Activated CD8-positive, alpha-beta memory T cell treated with anti-CD3 and anti-CD28 coated beads, Interleukin-2, amount 50 U/mL, for 1 hour (primary cell): ENCODE results near the gene DIS3L2.

Source experiments
- DNase-seq: peaks from one replicate; pipeline ENCODE4 v3.0.0-alpha.2; 2020; ENCODE audit errors: extremely low read depth

DIS3L2 gene

GRCh38 chr2:232264081-232264480, 302.6 kb downstream of the DIS3L2 start:
- no peak for DNase-seq

GRCh38 chr2:232265329-232265728, 303.8 kb downstream of the DIS3L2 start:
- no peak for DNase-seq

DNA sequence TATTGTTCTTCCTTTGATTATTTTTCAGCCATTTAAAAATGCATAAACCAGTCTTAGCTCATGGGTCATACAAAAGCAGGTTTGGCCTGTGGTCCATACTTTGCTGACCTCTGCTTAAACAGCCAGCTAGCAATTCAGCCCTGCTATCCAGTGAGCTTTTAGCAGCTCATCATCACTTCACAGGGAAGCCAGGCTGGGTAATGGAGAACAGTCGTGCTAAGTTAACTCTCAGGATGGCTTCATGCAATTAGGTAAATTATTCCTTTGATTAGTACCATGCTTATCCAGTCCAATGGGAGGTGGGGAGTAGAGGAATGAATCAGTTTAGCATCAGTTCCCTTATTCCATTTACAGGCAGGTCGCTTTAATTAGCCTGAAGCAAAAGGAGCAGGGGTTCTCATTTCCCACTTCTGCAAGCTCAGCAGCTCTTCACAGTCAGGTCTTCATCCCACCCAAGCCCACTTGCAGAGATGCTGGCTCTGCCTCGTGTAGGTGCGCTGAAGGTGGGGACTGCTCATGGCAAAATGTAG, 307.2 kb downstream of the DIS3L2 start:
- no peak for DNase-seq

- no peak for DNase-seq
Observed at GRCh38 chr2:232269867-232270266, 308.4 kb downstream of the DIS3L2 start.

DNA sequence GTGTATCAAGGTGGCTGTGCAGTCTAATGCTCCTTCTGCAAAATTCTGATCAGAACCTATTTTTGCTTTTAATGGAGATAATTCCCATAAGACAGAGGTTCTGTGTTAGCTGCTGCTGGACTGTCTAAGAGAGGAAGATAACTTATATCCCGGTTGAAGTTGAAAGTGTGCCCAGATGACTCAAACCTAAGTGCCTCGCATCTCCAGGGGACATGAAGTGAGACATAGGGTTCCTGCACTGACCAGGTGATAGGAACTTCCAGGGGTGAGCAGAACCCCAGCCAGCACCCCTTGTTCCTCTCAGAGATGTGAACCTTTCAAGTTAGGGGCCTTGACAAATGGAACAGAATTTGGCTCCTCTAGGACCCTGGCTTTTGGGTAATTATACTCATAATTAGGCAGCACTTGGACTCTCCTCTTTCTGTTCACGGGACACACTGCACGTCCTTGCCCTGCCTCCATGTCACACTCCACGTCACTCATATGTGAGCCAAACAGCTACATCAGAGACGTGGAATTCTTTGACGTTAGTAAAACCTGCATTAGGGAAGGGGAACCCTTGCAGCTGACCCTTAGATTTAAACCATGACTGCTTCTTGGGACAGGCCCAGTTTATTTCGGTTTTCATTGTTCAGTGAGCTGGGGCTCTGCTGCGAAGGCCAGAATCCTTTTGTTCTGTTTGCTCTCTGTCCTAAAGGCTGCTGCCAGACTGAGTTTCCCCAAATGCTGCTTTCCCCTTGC, 312.6 kb downstream of the DIS3L2 start:
- DNase-seq, result no peak

- no peak for DNase-seq
Observed at GRCh38 chr2:232275670-232276069, 314.2 kb downstream of the DIS3L2 start.

DNA sequence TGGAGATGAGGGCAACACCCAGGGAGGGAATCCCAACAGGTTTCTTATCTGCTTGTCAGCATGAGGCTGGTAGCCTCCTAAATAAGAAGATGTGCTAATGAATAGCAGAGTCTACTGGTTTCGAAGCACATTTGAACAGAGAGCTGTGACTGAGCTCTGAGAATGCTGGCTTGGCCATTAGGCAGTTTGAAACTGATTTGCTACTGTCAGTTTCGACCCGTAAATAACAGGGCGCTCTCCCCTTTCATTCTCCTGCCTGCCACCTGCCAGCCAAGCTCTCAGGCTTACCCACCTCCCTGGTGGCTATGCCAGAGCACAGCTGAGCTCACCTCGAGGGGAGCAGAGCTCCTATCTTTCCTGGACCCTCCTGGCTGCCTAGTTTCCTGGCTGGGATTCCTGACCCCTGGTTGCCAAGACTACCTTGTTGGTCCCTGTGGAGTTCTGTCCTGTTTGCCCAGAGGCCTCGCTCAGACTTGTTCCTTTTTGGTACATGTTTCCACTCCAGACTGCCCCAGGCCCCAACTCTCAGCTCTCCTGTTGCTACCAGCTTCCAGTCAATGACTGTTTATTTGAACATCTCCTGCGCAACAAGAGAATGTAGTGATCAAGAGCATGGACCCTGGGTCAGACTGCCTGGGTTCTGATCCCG, 314.7 kb downstream of the DIS3L2 start:
- no peak for DNase-seq

DNA sequence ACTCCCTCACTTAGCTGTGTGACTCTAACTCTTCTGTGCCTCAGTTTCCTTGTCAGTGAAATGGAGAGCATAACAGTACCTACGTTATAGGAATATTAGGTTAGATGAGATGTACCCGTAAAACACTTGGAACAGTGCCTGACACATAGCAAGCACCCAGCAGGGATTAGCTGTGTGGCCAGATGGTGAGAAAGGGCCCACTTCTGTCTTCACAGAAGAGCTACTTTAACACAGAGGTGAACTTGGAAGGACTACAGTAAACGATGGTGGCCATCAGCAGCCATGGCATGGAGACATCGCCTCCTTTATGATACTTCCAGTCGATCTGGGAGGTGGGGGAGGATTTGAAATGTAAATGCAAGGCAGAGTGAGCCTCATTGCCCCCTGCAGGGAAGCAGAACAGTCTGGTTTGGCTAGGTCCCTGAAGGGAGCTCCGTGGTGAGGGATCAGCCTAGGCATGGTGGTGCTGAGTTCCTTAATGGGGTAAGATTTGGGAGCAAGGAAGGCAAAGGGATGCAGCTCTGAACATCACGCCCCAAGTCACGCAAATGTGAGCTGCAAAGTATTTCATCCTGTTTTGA, 315.3 kb downstream of the DIS3L2 start:
- DNase-seq, result no peak

DNA sequence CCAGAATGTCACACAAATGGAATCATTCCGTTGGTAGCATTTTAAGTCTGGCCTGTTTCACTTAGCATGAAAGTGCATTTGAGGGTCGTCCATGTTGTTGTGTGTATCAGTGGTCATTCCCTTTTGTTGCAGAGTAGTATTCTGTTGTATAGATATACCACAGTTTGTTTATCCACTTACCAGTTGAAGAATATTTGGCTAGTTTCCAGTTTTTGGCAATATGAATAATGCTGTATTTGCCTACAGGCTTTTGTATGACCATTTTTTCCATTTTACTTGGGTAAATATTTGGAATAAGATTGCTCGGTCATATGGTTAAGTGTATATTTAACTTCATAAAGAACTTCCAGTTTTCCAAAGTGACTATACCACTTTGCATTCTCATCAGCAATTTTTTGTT, 317.0 kb downstream of the DIS3L2 start:
- DNase-seq, result no peak

DNA sequence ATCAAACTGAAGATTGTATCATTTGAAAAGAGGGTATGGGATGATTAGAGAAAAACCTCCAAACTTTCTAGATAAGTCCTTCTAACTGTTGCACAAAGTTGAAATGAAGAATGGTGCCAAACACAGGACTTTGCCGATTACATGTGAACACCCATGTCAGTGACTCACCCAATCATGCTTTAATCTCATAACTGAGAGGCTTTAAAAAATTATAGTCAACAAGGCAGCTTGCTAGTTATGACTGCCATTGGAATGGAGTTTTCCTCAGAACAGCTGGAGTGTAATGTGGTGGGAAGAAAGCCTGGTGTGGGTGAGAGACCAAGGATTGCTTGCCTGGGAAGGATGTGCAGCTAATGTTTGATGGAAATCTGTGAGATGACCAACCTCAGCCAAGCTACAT, 318.8 kb downstream of the DIS3L2 start:
- DNase-seq, result no peak

GRCh38 chr2:232281858-232282507, 320.5 kb downstream of the DIS3L2 start:
- DNase-seq, result no peak

DNA sequence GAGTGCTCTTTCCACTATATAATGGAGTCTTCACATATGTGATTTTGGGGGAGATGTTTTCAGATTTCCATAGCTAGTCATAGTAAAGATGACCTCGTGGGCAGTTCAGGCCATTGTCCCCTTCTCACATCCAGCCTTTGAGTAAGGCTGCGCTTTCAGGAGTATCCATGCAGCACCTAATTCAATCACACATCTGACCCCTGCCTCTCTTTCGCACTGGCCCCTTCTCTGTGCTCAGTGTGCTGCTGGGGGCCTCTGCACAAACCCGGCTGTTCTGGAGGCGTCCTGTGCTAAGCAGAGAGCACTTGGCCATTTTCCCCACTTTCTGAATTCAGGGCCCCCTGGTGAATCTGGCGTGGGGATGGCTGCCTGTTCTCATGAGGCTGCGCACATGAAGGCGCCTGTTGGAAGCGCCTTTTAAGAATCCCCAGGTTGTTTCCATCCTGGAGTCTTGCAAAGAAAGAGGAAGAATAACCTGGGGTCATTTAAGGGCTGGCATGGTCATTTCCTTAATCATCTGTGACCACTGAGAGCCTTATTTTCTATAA, 321.1 kb downstream of the DIS3L2 start:
- no peak for DNase-seq

- no peak for DNase-seq
Observed at GRCh38 chr2:232286001-232286868, 324.7 kb downstream of the DIS3L2 start.

DNA sequence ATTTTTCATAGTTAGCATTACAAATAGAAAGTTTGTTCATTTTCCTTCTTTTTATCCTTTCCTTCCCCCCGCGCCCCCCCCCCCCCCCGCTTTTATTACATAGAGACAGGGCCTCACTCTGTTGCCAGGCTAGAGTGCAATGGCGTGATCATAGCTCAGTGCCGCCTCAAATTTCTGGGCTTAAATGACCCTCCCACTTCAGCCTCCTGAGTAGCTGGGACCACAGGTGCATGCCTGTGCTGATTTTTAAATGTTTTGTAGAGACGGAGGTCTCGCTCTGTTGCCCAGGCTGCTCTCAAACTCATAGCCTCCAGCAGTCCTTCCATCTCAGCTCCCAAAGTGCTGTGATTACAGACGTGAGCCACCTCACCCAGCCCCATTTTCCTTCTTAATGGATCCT, 325.8 kb downstream of the DIS3L2 start:
- no peak for DNase-seq

- no peak for DNase-seq
Observed at GRCh38 chr2:232288489-232289030, 327.0 kb downstream of the DIS3L2 start.

- DNase-seq, result no peak
Observed at GRCh38 chr2:232290668-232291067, 329.2 kb downstream of the DIS3L2 start.

GRCh38 chr2:232291343-232291742, 329.8 kb downstream of the DIS3L2 start:
- DNase-seq, result no peak

DNA sequence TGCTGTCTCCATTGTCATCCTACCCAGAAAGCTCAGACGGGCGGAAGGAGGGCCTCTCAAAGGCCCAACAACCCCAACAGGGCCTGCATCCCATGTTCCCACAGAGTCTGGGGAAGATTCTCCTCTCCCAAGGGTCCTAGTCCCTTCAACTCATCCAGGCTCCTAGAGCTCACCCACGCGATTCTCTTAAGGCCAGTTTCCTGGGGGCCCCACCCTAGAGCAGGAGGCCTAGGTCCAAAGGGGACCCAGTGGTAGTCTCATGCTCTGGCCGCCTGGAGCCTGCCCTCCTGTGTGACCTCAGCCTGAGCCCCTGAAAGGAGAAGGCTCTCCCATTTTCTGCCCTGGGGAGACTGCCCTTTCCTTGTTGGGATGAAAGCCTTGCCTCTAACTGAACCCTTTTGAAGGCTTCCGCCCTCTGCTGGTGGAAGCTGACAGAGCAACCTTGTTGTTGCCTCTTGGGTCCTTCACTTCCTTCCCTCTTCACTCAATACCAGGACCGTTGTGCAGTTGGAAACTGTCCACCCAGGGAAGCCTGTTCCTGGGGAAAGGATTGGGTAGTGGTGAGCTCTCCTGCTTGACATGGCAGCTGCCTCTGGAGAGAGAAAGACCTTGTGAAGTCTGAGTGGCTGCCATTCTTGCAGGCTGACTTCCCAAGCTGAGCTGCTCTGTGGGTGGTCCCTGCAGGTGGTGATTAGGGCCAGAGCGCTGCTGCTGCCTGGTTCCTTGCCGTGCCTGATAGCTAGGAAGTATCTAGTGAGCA, 331.1 kb downstream of the DIS3L2 start:
- no peak for DNase-seq

DNA sequence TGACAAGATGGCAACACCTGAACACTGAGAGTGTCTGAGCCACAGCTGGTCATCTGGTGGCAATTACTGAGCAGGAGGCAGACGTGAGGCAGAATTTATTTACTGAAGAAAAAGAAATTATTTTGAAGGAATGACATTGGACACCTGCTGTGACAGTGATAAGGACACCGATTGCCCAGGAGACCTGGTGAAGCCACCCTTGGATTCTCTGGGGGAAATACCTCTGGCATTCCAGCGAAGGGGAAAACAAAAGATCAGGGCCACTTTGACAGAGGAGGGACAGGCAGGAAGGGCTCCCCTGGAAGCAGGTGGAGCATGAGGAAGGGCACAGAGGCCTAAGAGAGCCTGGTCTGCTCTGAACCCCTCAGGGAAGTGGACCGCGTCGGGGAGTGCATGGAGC, 331.7 kb downstream of the DIS3L2 start:
- DNase-seq, result no peak

- no peak for DNase-seq
Observed at GRCh38 chr2:232295971-232296370, 334.5 kb downstream of the DIS3L2 start.
